Fibroblast of lung (primary cell): ENCODE results near the gene CYYR1. TPM values are rescaled to one million over a fixed set of nuclear protein-coding genes. Genes with fewer than 3 reads are reported as not detected.

Experiments
- DNase-seq, 2 donors: peaks; one replicate each; pipeline versions ENCODE4 v3.0.0 to v3.0.0-alpha.2; 2010; ENCODE audit warnings: low read depth in 2 of 2
- H2AFZ ChIP-seq: 2 replicates; pipeline ENCODE4 v1.5.1; 2012; ENCODE audit warnings: low read length, control low read depth, inconsistent platforms
- H3K27ac ChIP-seq: 2 replicates; pipeline ENCODE4 v1.5.1; 2011; ENCODE audit warnings: low read length, control low read depth; ENCODE audit not compliant: insufficient read depth
- H3K27me3 ChIP-seq: 2 replicates; pipeline ENCODE4 v1.5.1; 2011; ENCODE audit warnings: mild to moderate bottlenecking, low read length; ENCODE audit not compliant: control insufficient read depth, insufficient read depth
- H3K36me3 ChIP-seq: 2 replicates; pipeline ENCODE4 v1.5.1; 2011; ENCODE audit warnings: low read length; ENCODE audit not compliant: control insufficient read depth, insufficient read depth
- H3K4me1 ChIP-seq: 2 replicates; pipeline ENCODE4 v1.5.1; 2011; ENCODE audit warnings: low read length; ENCODE audit not compliant: control insufficient read depth, insufficient read depth; ENCODE audit errors: extremely low read depth
- H3K4me2 ChIP-seq: 2 replicates; pipeline ENCODE4 v1.5.1; 2011; ENCODE audit warnings: low read length, control low read depth; ENCODE audit not compliant: insufficient read depth; ENCODE audit errors: extremely low read depth
- H3K4me3 ChIP-seq, 4 experiments: fragments of 200-600 bp in 1 of 4; sonication (generic) in 1 of 4; replicated peaks in 1 of 4; 2 replicates each; pipeline ENCODE4 v1.5.1; 2011 to 2016; ENCODE audit warnings: low read length in 4 of 4, low read depth in 3 of 4, mild to moderate bottlenecking in 3 of 4, control low read depth in 2 of 4, inconsistent platforms in 1 of 4, mixed read lengths in 1 of 4; ENCODE audit not compliant: insufficient read depth in 1 of 4; ENCODE audit errors: control extremely low read depth in 1 of 4
- H3K79me2 ChIP-seq: 2 replicates; pipeline ENCODE4 v1.5.1; 2012; ENCODE audit warnings: mild to moderate bottlenecking, low read length, inconsistent platforms; ENCODE audit not compliant: control insufficient read depth, insufficient read depth
- H3K9ac ChIP-seq: 2 replicates; pipeline ENCODE4 v1.5.1; 2011; ENCODE audit warnings: mild to moderate bottlenecking, low read length, control low read depth; ENCODE audit not compliant: insufficient read depth
- H3K9me3 ChIP-seq: 2 replicates; pipeline ENCODE4 v1.5.1; 2012; ENCODE audit warnings: low read depth, low read length; ENCODE audit not compliant: control insufficient read depth, insufficient read depth
- H4K20me1 ChIP-seq: 2 replicates; pipeline ENCODE4 v1.5.1; 2011; ENCODE audit warnings: low read length; ENCODE audit not compliant: control insufficient read depth, insufficient read depth; ENCODE audit errors: extremely low read depth
- CTCF ChIP-seq, 2 donors: IDR thresholded peaks in 1 of 2; conservative IDR thresholded peaks in 1 of 2; 1 replicate in 1 of 2; 2 replicates in 1 of 2; pipeline ENCODE4 v1.5.1; 2011 to 2012; ENCODE audit warnings: low read length in 2 of 2, control low read depth in 1 of 2, inconsistent platforms in 1 of 2, low read depth in 1 of 2, mild to moderate bottlenecking in 1 of 2
- EZH2 ChIP-seq: IDR thresholded peaks from 2 replicates; pipeline ENCODE4 v1.5.1; 2012; ENCODE audit warnings: low read length, control low read depth, mild to moderate bottlenecking; ENCODE audit errors: missing control alignments
- polyA plus RNA-seq, 2 donors: library from polyadenylated mRNA; depleted of rRNA in 1 of 2; stranded (reverse) in 1 of 2; unstranded in 1 of 2; fragments of >200 nt; gene quantifications; 2 replicates each; pipeline ENCODE4 v1.2.1, GENCODE V29; 2011 to 2012; ENCODE audit warnings: missing spikeins in 1 of 2
- total RNA-seq: library from RNA; depleted of rRNA; stranded (reverse); fragments of >200 nt; gene quantifications from 2 replicates; pipeline ENCODE4 v1.2.1, GENCODE V29; 2014

CYYR1 gene
- total and polyA plus RNA-seq, 2 donors (not counting 1 experiment from before 2014, with no cell fraction given), result 0.17 TPM; not detected in 1

- H3K27ac ChIP-seq, result no peak overlapping the region
- no peak overlapping the region for H3K4me3 ChIP-seq
- no peak overlapping the region for H3K9ac ChIP-seq
- no peaks in the 10 kb centered on the region for H3K79me2 ChIP-seq
- no peak for TF ChIP-seq CTCF (conservative IDR thresholded peaks at IDR 0.05 in 1 of 2, IDR thresholded peaks at IDR 0.05 in 1 of 2; ENCODE audit: low read depth in 1 of 2, low read length in 2 of 2)
- no peak for TF ChIP-seq EZH2
- no peaks in the 10 kb centered on the region for H3K4me1 ChIP-seq
- H3K4me2 ChIP-seq, result no peak overlapping the region
- H2AFZ ChIP-seq, result no peak overlapping the region
- DNase-seq, result no peak
- no peaks in the 10 kb centered on the region for H3K36me3 ChIP-seq
- no peaks in the 10 kb centered on the region for H3K27me3 ChIP-seq
- no peaks in the 10 kb centered on the region for H4K20me1 ChIP-seq
- no peaks in the 10 kb centered on the region for H3K9me3 ChIP-seq
Measured at GRCh38 chr21:26522704-26523103, 50.4 kb downstream of the CYYR1 start.

GRCh38 chr21:26519142-26519541 lies 53.9 kb downstream of the CYYR1 start:
- TF ChIP-seq EZH2 (no peak), CTCF (conservative IDR thresholded peaks at IDR 0.05 in 1 of 2, IDR thresholded peaks at IDR 0.05 in 1 of 2; ENCODE audit: low read depth in 1 of 2, low read length in 2 of 2) (no peak)
- Histone ChIP-seq H3K4me1 (no peaks in the 10 kb centered on the region), H3K27me3 (no peaks in the 10 kb centered on the region), H3K4me3 (no peak overlapping the region), H3K9ac (no peak overlapping the region), H4K20me1 (no peaks in the 10 kb centered on the region), H3K27ac (no peak overlapping the region), H2AFZ (no peak overlapping the region), H3K36me3 (no peaks in the 10 kb centered on the region), H3K9me3 (no peaks in the 10 kb centered on the region), H3K79me2 (no peaks in the 10 kb centered on the region), H3K4me2 (no peak overlapping the region)
- no peak for DNase-seq

GRCh38 chr21:26515257-26515656 lies 57.8 kb downstream of the CYYR1 start:
- Histone ChIP-seq H3K4me3 (no peak overlapping the region), H3K9ac (no peak overlapping the region), H3K36me3 (no peaks in the 10 kb centered on the region), H3K4me1 (no peaks in the 10 kb centered on the region), H3K79me2 (no peaks in the 10 kb centered on the region), H3K27ac (no peak overlapping the region), H2AFZ (no peak overlapping the region), H3K9me3 (no peaks in the 10 kb centered on the region), H3K27me3 (no peaks in the 10 kb centered on the region), H3K4me2 (no peak overlapping the region), H4K20me1 (no peaks in the 10 kb centered on the region)
- TF ChIP-seq EZH2 (no peak), CTCF (conservative IDR thresholded peaks at IDR 0.05 in 1 of 2, IDR thresholded peaks at IDR 0.05 in 1 of 2; ENCODE audit: low read depth in 1 of 2, low read length in 2 of 2) (no peak)
- DNase-seq, result no peak
